GM12873 (cell line): ENCODE data around the gene ATRNL1.

Experiments used
- TF ChIP-seq, protein P1 (sequence below): IDR thresholded peaks from 2 replicates; pipeline ENCODE4 v1.5.1; 2012; ENCODE audit warnings: low read depth, mild to moderate bottlenecking, moderate library complexity, low read length, control low read depth; ENCODE audit not compliant: insufficient read depth; ENCODE audit errors: missing control alignments

Gene ATRNL1

DNA sequence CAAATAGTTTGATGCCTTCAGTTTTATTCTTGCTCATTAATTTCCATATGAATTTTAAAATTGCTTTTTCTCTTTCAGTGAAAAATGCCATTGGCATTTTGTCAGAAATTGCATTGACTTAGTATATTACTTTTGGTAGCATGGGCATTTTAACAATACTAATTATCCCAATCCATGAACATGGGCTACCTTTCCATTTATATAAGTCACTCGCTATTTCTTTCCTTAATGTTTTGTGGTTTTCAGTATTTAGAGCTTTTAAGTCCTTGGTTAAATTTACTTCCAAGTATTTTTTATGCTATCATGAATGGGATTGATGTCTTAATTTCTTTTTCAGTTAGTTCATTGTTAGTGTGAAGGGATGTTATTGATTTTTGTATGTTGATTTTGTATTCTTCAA is 297.4 kb downstream of the ATRNL1 start:
- TF ChIP-seq, protein P1, sequence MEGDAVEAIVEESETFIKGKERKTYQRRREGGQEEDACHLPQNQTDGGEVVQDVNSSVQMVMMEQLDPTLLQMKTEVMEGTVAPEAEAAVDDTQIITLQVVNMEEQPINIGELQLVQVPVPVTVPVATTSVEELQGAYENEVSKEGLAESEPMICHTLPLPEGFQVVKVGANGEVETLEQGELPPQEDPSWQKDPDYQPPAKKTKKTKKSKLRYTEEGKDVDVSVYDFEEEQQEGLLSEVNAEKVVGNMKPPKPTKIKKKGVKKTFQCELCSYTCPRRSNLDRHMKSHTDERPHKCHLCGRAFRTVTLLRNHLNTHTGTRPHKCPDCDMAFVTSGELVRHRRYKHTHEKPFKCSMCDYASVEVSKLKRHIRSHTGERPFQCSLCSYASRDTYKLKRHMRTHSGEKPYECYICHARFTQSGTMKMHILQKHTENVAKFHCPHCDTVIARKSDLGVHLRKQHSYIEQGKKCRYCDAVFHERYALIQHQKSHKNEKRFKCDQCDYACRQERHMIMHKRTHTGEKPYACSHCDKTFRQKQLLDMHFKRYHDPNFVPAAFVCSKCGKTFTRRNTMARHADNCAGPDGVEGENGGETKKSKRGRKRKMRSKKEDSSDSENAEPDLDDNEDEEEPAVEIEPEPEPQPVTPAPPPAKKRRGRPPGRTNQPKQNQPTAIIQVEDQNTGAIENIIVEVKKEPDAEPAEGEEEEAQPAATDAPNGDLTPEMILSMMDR = no peak

DNA sequence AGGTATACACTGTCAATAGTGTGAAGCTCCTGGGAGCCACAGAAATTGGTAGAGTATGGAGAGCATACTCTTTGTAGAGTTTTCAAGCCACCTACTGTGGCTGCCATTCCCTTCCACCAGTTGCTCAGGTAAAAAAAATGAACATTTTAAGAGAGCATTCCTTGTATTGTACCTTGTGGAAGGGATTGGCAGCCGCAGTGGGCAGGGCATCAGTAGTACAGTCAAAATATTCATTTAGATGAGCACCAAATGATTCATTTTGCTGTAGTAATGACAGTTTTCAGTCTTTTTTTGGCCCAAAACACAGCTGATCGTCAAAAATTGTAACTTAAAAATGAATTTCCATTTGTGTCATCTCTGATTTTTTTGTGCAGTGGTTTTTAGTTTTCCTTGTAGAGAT is 304.9 kb downstream of the ATRNL1 start:
- TF ChIP-seq, protein P1 = no peak

DNA sequence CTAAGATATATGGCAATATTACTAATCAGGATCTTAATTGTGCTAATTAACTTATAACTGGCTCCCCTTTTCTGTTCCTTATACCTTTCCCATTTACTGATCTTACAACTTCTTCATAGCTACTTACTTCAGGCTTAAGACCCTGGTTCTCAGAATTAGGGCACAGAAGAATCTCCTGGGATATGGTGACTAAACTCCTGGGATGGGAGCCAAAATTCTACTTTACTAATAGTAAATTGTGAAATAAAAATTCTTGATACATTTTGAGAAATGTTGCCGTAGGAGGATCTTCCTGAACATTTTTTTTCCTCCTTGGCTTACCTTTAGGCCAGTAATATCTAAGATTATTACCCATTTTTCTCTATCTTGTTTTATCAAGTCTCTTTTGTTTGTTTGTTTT is 309.5 kb downstream of the ATRNL1 start:
- TF ChIP-seq, protein P1 = no peak

DNA sequence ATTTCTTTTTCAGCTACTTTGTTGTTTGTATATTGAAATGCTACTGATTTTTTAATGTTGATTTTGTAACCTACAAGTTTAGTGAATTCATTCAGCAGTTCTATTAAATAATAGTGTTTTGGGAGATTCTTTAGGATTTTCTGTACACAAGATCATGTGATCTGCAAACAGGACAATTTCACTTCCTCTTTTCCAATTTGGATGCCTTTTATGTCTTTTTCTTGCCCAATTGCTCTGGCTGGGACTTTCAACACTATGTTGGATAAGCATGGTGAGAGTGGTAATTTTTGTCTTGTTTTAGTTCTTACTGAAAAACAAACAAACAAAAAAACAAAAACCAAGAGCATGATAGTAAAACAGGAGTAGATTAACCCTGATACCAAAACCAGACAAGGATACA is 316.2 kb downstream of the ATRNL1 start:
- TF ChIP-seq, protein P1 = no peak

DNA sequence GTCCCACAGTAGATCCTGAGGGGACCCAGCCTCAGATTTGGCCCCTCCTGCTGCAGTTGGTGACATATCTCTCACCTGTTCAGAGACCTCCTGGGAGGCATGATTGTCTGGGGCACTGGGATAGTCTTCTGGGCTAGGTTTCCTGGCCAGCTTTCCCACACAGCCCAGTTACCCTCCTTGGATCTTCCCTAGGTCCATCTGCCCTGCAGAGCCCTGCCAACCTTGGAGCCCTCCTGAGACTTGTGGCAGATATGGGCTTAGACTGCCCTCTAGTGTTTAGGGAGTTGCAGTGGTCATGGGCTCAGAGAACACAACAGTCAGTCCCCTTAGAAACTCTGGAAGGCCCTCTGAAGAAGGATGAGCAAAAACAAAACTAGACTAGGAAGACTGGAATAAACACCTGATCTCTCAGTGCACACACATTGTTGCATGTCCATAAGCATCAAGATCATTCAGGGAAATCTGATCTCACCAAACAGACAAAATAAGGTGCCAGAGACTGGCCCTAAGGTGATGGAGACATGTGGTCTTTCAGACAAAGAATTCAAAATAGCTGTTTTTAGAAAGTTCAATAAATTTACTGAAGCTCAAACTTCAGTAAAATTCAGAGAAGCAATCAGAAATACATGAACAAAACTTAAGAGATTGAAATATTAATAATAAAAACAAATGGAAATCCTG is 324.6 kb downstream of the ATRNL1 start:
- TF ChIP-seq, protein P1 = peak; percentile 90

DNA sequence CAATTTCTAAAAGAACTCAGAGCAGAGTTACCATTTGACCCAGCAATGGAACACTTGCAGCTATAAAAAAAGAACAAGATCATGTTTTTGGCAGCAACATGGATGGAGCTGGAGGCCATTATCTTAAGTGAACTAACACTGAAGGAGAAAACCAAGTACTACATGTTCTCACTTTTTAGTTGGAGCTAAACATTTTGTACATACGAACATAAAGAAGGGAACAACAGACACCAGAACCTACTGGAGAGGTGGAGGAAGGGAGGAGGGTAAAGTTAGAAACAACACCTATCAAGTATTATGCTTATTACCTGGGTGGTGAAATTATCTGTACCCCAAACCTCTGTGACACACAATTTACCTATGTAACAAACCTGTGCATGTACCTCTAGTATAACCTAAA is 329.5 kb downstream of the ATRNL1 start:
- TF ChIP-seq, protein P1 = no peak

DNA sequence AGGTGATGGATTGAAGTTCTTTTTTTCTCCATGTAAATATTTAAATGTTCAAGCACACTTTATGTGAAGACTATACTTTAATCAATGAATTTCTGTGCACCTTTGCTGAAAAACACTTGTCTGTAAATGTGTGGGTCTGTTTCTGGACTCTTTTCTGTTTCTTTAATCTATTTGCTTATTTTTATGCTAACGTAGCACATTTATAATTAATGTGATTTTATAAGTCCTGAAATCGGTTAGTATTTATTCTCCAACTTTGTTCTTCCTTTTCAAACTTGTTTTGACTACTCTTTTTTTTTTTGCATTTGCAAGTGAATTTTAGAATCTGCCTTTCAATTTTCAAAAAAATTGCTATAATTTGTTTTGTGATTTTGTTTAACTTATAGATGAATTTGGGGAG is 334.4 kb downstream of the ATRNL1 start:
- TF ChIP-seq, protein P1 = no peak
